AG04450 (cell line): ENCODE measurements around the gene LRTM2. TPM values are rescaled to one million over a fixed set of nuclear protein-coding genes. Genes with fewer than 3 reads are reported as not detected.

Source experiments
- CTCF ChIA-PET: fragments of 300-600, 350-600 bp; formaldehyde crosslinking; extraction: SDS; loops from one replicate; lab custom pipeline; 2022; ENCODE audit warnings: antibody characterized with exemption, inconsistent platforms; lab: Charles Lee
- POLR2A ChIA-PET: fragments of 350-600 bp; formaldehyde crosslinking; extraction: SDS; loops from one replicate; lab custom pipeline; 2021; ENCODE audit warnings: antibody characterized with exemption, inconsistent platforms; lab: Yijun Ruan, JAX
- DNase-seq: peaks from one replicate; pipeline ENCODE4 v3.0.0-alpha.2; 2011; ENCODE audit warnings: low read depth, low spot score
- H3K27ac ChIP-seq: one replicate; pipeline ENCODE4 v1.5.1; 2012; ENCODE audit warnings: low read depth, low read length, control low read depth
- H3K27me3 ChIP-seq: one replicate; pipeline ENCODE4 v1.6.0; 2012; ENCODE audit warnings: low read length; ENCODE audit not compliant: control insufficient read depth, insufficient read depth
- H3K4me3 ChIP-seq: 2 replicates; pipeline ENCODE4 v1.5.1; 2011; ENCODE audit warnings: mild to moderate bottlenecking, low read depth, low read length, control low read depth
- H3K9me3 ChIP-seq: 2 replicates; pipeline ENCODE4 v1.5.1; 2012; ENCODE audit warnings: low read length; ENCODE audit not compliant: control insufficient read depth, insufficient read depth
- polyA plus RNA-seq: library from polyadenylated mRNA; depleted of rRNA; stranded (reverse); fragments of >200 nt; gene quantifications from 2 replicates; pipeline ENCODE4 v1.2.3, GENCODE V29; 2011
- TF ChIP-seq, protein P1 (sequence below): IDR thresholded peaks from 2 replicates; pipeline ENCODE4 v1.5.1; 2011; ENCODE audit warnings: low read depth, low read length, control low read depth, inconsistent platforms

Gene LRTM2
- polyA plus RNA-seq, 1 experiment = not detected

DNA sequence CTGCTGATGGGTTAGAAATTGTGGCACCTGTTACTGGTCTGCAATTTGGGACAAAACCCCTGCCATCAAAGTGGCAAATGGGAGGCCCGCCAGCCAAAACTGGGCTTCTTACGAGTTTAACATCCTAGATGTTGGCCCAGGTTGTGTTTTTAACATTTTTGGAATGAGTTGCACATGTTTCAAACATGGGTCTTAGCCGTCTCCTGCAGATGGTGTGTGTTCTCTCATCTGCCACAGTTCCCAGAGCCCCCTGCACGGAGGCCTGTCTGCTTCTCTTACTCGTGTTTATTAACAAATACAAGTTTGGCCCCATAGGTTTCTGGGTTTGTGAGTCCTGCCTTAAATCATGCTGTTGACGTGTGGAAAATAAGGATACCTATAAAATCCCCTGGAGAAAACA, 51.6 kb downstream of the LRTM2 start:
- Histone ChIP-seq H3K27ac (no peak overlapping the region), H3K9me3 (peaks cover 3% of the 10 kb centered on the region; the same call in 1 of the 2 replicates), H3K27me3 (peaks cover 63% of the 10 kb centered on the region), H3K4me3 (no peak overlapping the region)
- TF ChIP-seq, protein P1, sequence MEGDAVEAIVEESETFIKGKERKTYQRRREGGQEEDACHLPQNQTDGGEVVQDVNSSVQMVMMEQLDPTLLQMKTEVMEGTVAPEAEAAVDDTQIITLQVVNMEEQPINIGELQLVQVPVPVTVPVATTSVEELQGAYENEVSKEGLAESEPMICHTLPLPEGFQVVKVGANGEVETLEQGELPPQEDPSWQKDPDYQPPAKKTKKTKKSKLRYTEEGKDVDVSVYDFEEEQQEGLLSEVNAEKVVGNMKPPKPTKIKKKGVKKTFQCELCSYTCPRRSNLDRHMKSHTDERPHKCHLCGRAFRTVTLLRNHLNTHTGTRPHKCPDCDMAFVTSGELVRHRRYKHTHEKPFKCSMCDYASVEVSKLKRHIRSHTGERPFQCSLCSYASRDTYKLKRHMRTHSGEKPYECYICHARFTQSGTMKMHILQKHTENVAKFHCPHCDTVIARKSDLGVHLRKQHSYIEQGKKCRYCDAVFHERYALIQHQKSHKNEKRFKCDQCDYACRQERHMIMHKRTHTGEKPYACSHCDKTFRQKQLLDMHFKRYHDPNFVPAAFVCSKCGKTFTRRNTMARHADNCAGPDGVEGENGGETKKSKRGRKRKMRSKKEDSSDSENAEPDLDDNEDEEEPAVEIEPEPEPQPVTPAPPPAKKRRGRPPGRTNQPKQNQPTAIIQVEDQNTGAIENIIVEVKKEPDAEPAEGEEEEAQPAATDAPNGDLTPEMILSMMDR = no peak
- POLR2A ChIA-PET = no interaction called here
- CTCF ChIA-PET = no interaction called here
- DNase-seq = no peak

GRCh38 chr12:1872448-1872847, 52.1 kb downstream of the LRTM2 start:
- Histone ChIP-seq H3K9me3 (peaks cover 3% of the 10 kb centered on the region; the same call in 1 of the 2 replicates), H3K27me3 (peaks cover 64% of the 10 kb centered on the region), H3K4me3 (no peak overlapping the region), H3K27ac (no peak overlapping the region)
- no peak for DNase-seq
- CTCF ChIA-PET = no interaction called here
- POLR2A ChIA-PET = no interaction called here
- TF ChIP-seq, protein P1 = no peak

DNA sequence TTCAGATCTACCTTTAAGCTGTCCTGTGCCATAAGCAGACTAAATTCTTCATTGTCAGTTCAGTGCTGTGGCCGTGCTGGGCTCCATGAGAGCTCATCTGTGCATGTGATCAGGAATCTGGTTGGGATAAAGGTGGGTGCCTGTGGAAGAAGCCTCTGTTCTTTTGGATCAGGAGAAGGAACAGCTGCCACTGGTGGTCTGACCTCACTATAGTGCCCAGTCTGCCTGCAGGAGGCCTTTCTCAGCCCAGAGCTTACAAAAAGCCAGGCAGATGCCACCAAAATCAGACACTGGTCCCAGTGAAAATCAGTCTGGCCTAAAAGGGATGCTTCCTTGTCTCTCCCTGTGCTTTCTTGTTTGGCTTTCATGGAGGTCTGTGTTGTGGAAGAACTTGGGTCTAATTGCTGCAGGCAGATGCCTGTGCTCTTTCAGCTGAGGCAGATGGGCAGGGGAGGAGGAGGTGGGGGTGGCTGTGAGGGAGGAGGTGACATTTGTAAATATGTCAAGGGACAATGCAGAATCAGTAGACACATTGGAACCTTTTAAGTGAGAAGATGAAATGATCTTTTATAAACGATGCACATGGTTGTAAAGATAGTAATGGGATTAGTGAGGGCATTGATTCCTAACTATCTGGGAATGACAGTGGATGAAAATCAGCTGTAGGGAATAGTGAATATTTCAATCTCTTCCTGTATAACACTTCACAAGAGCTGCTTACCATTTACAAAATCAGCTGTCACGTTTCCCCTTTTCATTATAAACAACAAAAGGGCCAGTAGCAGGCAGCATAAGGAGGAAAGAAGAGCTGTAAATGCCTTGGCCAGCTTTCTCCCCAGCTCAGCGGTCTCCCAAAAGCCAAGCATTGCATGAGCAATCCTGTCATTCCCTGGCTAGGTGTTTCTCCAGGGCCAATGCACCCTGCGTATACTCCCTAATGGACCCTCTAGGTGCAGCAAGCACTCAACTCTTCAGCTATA, 53.5 kb downstream of the LRTM2 start:
- CTCF ChIA-PET = interaction anchor here (0.5 to 2.6 kb wide), 2 partner anchors 66 to 1299 kb away, joined by 3 to 13 read pairs; no protein-coding TSS in a partner anchor
- H3K9me3 ChIP-seq = peaks cover 3% of the 10 kb centered on the region; the same call in 1 of the 2 replicates
- DNase-seq = no peak
- POLR2A ChIA-PET = no interaction called here
- TF ChIP-seq, protein P1 = no peak
- no peak overlapping the region for H3K4me3 ChIP-seq
- H3K27ac ChIP-seq = no peak overlapping the region
- peaks cover 72% of the 10 kb centered on the region for H3K27me3 ChIP-seq

DNA sequence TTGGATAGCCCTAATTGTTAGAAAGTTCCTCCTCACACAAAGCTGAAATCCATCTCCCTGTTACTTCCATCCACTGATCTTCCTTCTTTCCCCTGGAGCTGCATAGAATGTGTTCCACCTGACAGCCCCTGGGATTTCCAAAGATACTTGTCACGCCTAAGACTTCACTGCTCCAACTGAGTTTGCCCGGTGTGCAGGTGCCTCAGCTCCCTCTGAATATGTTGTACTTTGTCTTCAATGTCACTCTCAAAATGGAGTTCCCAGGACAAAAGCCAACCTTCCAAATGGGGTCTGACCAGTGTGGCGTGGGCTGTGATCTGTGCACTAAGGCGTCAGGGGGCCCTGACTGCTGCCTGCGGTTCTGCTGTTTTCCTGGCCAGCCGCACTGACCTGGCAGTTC, 55.2 kb downstream of the LRTM2 start:
- Histone ChIP-seq H3K27ac (no peak overlapping the region), H3K9me3 (peaks cover 6% of the 10 kb centered on the region; the same call in 1 of the 2 replicates), H3K27me3 (peaks cover 60% of the 10 kb centered on the region), H3K4me3 (no peak overlapping the region)
- CTCF ChIA-PET = interaction anchor here (2.6 kb wide), 1 partner anchor 64 kb away, joined by 13 read pairs; no protein-coding TSS in a partner anchor
- no peak for DNase-seq
- TF ChIP-seq, protein P1 = no peak
- POLR2A ChIA-PET = no interaction called here

DNA sequence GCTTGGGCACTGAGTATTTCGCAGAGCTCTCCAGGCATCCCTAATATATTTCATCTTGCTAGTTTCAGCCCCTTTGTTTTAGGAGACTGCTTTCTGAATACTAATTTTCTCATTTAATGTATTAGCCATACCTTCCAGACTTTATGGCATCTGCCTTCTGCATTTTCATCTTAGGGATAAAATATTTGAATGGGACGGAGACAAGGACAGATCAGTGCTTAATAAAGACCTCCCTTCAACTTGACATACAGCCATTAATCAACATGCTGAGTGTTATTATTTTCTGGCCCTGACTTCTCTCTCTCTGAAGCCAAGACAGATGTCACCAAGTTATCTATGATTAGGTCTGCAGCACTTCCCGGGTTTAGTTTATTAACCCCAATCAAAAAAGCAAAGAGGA, 55.7 kb downstream of the LRTM2 start:
- peaks cover 62% of the 10 kb centered on the region for H3K27me3 ChIP-seq
- H3K4me3 ChIP-seq = no peak overlapping the region
- H3K9me3 ChIP-seq = peaks cover 6% of the 10 kb centered on the region; the same call in 1 of the 2 replicates
- TF ChIP-seq, protein P1 = no peak
- H3K27ac ChIP-seq = no peak overlapping the region
- DNase-seq = no peak
- CTCF ChIA-PET = no interaction called here
- POLR2A ChIA-PET = no interaction called here
